Right hindlimb (tissue), 1 donor: ENCODE measurements around the gene NT5DC3.

Source experiments
- DNase-seq: peaks from one replicate; pipeline ENCODE4 v3.0.0-alpha.2; 2018

Gene NT5DC3

DNA sequence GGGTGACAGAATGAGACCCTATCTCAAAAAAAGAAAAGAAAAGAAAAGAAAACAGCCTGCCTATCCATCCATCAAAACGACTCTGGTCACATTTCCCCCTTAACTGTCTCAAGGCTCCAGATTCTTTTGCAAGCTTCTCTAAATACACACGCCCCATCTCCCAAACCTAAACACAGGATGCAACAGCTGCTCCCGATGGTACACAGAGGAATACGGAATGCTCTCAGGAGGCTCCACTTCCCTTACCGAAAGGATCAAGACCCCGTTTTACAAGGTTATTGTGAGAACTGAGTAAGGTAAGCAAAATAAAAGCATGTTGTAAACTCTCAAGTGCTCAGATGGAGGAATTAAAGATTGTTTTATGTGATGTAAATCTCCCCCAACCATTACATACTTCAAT, 62.3 kb downstream of the NT5DC3 start:
- DNase-seq, result no peak

DNA sequence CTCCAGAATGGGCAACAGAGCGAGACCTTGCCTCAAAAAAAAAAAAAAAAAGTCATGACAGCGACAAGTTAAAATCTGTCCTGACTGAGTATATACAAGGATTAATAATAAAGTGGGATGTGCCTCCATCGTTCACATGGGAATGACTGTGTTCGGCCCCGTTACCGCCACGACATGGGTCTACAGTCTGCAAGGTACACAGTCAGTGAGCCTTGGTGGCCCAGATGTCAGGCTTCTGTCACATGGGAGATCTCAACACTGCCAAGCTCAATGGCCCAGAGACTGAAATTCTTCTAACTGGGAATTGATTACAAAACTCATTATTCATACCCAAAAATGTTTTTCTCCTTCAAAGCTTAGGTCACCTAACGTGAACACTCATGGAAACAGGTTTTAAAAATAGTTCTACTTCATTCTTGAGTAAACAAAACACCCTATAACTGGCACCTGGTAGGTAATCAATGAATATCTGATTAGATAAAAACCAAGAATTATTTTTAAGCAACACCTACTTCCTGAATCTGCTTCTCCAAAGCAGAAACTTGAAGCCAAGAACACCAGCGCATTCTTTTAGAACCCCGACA, 66.0 kb downstream of the NT5DC3 start:
- DNase-seq, result no peak

DNA sequence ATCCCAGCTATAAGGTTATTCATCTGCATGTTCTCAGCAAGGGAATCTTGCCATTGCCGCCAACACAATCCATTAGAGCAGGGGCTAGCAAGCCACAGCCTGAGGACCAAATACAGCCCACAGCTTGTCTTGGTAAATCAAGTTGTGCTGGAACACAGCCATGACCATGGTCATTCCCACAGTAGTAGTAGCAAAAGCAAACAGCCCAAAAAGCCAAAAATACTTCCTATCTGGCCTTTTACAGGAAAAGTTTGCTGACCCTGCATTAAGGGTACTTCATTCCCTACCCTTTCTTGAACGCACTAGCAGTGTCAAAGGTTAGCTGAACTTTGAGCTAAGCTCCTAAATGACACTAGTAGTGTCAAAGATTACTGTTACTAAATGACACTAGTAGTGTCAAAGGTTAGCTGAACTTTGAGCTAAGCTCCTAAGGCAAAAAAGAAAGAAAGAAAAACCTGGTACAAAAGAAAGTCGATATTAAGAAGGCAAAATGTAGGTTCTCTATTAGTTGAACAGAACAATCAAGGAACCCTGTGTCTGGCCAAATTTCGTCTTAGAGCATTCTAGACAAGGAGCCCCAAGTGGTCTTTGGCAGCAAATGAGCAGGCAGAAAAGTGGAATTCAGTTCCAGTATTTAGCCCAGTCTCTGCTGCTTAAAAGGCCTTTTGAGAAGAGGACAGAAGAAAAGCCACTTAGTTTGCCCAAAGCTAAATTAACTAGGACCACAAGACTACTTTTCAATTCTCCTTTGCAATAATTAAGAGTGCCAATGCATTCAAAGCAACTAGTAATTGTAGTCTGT, 67.7 kb downstream of the NT5DC3 start:
- DNase-seq, result no peak

DNA sequence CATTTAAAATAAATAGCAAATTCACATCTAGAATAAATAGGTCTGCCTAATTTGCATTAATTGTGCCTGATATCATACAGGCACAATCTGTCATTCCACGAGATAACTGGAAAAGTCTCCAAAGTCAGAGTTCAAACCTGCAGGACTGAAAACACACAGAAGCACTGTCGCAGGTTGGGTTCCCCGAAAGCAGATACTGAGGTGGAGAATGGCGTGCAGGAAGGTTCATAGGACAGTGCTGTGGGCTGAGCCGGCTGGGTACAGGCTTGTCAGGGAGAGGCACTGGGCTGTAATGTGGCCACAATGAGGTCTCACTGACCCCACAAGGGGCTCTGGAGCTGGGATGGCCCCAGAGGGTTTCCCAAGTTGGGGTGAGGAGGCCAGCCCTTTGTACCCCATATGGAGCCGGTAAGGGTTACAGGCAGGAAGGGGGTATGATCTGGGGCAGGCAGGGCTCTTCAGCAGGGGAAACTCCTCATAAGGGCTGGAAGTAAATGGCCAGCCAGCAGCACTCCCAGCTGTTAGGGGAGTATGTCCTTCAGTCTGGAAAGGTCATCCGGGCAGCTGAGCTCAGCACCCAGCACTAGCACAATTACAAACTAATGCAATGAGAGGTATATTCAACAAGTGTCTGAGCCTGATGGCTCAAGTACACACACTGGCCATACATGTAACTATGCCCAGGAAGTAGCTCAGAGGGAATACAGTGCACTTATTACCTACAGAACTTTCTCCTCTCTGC, 68.5 kb downstream of the NT5DC3 start:
- no peak for DNase-seq

DNA sequence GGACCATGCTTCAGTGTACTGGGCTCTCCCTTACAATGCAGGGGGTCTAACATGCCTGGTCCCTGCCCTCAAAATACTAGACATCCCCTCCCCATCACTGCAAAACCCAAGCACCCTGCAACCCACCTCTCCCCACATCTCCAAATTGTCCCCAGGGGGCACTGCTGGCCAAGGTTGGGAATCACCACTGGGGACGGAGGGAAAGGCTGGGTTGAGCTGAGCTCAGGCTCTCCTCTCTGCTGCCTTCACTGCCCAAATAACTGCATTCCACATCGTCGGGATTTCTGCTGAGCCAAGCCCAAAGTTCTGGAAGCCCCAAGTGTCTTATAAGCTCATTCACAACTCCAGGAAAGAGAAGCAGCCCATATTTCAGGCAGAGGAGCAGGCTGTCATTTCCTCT, 69.6 kb downstream of the NT5DC3 start:
- DNase-seq, result no peak

DNA sequence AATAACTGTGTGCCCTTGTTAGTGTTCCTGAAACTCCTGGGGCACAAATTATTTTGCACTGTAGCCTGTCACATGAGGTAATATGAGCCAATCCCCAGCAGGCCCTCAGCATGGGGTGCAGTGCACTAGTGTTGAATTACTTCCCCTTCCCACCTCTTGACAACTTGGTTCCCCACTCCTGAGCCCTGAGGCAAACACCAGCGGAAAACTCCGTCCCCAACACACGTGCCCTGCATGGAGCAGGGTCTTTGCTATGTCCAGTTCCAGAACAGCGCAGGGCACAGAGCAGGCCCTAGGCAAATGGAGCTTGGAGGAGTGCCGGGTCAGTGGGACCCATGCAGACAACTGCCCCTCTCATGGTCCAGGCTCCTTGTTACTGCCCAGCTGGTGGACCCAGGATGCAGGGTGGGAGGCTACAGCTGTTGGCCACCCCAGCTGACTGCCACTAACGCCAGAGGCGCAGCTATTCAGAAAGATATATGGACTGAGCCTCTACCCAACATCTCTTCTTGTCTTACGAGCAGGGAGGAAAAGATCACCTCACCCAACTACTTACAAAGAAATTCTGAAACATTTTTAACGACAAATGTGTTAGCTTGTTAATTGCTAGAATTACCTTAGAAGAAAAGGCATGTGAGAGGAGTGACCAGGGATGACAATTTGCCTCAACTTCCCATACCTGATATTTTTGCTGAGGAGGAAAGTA, 71.6 kb downstream of the NT5DC3 start:
- no peak for DNase-seq

DNA sequence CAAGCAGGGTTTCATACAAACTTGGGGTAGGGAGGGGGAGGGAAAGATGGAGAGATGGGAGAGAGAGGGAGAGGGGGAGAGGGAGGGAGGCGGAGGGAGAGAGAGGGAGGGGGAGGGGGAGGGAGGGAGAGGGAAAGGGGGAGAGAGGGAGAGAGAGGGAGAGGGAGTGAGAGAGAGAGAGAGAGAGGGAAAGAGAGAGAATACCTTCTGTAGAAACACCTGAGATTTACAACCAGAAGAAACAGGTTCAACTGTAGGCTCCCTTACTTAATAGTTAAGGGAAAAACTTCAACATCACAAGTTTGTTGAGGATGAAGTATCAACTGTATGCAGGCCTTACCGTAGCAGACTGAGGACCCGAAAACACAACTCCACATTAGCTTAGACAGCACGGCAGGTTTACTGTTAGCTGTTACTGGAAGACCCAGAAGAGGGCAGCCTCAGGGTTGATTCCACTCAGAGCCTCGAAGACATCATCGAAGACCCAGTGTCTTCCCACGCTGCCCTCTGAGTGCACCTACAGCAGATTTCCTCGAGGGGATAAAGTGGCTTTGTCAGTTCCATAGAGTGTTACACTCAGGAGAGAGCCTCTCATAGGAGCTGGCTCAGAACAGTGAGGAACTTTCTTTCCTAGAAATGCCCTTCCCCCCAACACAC, 72.4 kb downstream of the NT5DC3 start:
- DNase-seq, result no peak

DNA sequence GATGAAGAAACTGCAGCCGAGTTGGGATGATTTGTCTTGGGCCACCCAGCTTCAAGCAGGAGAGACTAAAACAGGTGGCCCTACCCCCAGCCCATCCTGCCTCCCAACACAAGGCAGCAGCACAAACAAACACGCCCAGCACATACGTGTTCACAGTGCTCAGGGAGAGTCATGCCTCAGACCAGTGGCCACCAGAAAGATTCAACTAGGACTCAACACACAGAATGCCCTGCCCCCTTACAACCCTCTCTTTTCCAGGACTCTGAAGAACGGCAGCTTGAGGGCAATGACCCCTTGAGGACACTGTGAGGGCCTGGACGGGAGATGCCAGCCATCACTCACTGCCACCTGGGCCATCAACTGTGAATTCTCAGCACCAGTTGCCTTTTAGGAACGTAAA, 75.0 kb downstream of the NT5DC3 start:
- DNase-seq, result no peak

DNA sequence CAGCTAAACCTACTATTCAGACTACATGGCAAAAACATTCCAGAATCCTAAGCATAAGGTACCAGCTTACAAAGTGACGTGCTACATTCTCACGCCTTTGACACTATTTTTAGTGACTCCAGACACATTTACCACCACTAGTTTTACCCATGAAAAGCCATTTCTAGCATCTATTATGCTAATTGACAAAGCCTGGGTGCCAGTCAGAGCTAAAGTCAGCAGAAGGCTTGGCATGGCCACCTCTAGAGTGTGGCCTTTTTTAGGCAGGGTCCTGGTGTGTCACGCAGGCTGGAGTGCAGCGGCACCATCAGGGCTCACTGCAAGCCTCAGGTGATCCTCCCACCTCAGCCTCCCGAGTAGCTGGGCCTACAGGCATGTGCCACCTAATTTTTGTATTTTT, 75.7 kb downstream of the NT5DC3 start:
- DNase-seq, result no peak

DNA sequence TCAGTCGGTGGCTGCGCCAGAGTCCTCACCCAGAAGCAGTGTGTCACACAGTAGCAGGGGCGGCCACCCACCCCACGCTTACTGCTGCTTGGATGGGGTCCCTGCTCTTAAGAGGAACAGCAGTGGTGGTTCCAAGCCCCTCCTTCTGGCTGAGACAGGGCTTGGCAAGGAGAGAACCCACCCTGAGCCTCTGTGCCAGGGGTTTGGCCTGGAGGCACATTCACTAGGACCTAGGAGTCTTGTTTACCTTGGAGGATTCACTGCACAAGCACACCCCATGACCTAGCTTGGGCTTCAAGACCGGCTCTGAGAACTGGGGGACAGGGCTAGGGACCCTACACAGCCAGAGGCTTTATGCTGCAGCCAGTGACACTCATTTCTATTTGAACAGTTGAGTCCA, 78.6 kb downstream of the NT5DC3 start:
- DNase-seq, result no peak

DNA sequence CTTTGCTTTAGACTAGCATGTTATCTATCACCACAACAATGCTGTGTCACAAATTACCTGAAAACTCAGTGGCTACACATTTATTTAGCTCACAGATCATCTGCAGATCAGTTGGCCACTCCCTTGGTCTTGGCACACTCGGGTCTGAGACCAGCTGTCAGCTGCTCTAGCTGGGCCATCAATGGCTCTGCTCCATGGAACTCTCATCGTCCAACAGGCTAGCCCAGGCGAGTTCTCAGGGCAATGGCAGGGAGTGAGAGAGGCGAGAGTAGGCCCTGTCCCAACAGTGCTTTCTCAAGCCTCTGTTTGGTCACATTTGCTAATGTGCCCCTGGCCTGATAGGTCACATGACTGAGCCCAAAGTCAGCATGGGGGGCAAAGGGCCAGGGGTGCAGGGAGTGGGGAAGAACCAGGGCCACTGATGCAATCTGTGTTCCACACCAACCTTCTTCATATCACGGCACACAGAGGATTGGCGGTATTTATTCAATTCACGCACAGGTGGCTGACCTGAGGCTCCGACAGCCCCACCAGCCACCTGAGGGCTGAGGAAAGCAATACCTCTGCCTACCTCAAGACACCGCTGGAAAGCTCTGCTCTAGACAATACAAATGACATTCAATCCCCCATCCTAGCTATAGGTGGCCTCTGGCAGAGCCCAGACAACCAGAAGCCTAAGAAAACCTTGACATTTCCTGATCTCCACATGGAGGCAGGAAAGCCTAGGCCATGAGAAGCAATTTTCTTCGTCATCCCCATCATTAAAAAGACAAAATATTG, 82.5 kb downstream of the NT5DC3 start:
- DNase-seq, result no peak

DNA sequence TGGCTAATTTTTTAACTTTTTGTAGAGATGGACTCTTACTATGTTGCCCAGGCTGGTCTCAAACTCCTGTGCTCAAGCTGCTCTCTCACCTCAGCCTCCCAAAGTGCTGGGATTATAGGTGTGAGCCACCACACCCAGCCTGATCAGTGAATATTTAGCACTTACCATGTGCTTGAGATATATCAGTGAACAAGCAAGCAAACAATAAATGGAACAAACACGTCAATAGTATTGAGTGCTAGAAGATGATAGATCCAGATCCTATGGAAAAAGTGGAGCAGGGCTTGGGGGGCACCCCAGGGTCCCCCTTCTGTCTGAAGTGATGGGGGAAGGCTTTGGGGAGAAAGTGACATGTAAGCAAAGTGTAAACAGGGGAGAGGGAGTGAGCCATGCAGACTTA, 83.8 kb downstream of the NT5DC3 start:
- no peak for DNase-seq

DNA sequence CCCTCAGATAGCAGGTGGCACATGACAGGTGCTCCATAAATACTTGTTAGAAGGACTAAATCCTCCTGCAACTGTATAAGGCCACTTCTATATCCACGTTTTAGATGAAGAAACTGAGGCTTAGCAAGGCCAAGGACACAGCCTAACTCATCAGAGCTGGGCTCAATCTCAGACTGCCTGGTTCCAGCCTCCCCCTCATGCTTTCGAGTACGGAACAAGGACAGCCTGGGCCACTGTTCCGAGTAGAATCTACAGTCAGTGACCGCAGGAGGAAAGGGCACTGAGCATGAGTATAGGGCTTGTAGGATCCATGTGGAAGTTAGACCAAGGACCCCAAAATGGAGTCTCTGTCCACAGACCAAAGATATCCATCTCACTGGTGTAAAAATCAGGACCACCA, 84.6 kb downstream of the NT5DC3 start:
- DNase-seq, result no peak

DNA sequence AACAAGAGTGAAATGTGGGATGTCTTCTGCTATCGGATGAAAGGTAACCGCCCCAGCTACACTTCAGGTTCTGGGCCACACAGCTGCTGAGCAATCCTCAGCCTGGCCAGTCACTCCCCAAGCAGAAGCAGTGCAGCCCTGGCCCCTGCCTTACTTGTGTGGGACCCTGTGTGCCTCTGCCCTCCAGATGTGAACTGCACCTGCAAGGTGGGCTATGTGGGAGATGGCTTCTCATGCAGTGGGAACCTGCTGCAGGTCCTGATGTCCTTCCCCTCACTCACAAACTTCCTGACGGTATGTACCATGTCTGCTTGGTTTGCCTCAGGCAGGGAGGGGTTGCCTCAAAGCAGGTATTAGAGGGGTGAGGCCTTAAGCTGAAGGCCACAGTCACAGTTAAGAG, 85.6 kb downstream of the NT5DC3 start:
- DNase-seq, result no peak

DNA sequence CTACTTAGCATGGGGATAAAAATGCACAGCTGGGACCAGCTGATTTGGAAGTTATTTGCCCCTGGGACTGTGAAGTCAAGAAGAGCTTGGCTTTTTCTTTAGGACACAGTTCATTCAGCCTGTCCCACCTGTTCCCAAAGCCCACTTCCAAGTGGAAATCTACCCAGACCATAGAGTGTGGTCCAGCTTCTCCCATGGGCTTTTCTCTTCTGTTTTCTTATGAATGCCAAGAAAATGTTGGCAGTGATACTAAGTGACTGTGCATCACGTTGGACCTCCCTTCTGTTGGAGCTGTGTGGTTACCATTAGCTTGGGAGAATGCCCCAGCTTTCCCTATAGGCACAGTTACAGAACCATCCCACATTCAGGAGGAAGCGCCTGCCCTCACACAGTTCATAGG, 89.4 kb downstream of the NT5DC3 start:
- peak; percentile 44 for DNase-seq

DNA sequence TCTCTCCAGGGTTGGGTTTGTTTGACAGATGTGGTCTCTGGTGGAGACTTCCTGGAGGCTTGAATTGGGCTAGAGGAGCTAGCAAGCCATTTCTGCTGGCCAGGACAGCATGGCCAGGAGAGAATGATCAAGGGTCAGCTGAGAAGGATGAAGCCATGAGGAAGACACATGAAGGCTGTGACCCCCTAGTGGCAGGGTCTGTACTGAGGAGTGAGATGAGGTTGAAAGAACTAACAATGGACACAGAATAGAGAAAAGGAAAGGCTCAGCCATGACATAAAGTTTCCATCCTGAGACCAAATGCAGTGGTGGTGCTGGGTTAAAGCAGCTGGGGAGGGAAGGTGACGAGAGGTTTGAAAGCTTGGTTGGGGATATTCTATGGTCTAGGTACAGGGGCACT, 89.9 kb downstream of the NT5DC3 start:
- no peak for DNase-seq

DNA sequence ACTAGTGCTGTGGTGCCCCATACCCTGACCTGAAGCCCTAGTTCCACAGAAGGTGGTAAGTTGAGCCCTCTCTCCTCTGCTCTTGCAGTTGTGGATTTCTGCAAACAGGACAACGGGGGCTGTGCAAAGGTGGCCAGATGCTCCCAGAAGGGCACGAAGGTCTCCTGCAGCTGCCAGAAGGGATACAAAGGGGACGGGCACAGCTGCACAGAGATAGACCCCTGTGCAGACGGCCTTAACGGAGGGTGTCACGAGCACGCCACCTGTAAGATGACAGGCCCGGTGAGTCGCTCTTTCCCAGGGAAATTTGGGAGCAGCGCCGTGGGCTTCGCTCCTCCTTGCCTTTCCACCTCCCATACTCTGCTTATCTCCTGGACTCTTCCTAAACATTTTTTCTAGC, 92.2 kb downstream of the NT5DC3 start:
- DNase-seq, result no peak

DNA sequence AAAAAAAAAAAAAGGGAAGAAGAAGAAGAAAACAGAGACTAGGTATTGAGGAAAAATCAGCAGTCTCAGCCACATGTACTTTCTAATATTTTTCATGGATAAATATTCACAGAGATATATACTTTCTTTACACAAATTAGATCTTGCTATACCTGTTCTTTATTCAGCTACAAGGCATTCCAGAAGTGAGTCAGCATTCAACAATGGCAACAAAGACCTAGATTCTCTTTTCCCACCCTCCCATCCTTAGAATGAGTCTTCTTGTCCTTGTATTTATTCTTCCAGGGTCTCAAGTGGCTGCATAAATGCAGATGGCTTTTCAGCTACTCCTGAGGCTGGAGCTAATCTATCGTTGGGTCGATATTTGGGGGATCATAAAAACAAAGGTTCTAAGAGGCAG, 93.0 kb downstream of the NT5DC3 start:
- DNase-seq, result no peak

DNA sequence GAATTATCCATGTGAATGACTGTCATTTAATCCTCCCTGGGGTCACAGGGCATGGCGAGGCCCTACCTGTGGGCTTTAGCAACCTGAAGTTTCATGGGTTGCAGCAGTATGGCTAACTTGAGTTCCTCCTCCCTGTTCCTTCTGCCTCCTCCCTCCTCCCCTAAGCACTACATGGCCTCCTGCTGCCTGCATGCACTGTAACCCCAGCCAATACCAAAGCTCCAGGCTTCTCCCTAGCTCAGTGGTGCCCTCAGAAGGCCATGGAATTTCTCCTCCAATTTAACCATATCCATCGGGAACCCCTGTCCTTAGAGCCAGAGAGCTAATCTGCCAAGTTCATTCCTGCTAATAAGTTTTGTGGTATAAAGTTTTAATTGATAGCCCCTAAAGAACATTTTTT, 95.1 kb downstream of the NT5DC3 start:
- no peak for DNase-seq

DNA sequence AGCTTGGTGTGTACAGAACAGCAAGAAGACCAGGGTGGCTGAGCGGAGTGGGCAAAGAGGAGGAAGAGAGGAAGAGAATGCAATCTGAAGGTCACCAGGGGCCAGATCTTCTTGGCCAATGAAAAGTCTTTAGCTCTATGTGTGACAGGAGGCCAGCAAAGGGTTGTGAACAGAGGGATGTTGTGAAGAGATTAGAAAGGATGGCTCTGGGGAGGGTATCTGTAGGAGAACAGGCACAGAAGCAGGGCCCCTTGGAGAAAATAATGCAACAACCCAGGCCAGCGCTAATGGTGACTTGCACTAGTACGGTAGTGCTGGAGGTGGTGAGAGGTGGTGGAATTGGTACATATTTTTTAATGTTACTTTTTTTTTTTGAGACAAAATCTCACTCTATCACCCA, 97.2 kb downstream of the NT5DC3 start:
- DNase-seq, result no peak

DNA sequence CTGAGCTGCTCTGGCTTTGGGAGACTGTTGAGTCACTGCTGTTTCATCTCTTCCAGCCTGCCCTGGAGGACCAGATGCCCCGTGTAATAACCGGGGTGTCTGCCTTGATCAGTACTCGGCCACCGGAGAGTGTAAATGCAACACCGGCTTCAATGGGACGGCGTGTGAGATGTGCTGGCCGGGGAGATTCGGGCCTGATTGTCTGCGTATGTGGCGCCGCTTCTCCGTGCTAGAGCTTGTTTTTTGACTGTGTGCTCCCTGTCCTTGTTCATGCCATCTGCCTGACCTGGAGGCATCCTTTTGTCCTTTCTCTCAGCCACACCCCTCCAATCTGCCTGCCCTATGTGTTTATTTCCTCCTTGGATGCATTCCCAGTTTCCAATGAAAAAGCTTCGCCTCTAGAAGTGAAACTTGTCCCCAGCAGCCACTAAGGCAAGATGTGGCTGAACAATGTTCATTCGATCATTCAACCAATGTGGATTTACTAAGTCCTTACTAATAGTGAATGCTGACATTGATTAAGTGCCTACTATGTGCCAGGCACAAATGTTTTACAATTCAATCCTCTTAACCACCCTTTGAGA, 98.6 kb downstream of the NT5DC3 start:
- DNase-seq, result no peak

DNA sequence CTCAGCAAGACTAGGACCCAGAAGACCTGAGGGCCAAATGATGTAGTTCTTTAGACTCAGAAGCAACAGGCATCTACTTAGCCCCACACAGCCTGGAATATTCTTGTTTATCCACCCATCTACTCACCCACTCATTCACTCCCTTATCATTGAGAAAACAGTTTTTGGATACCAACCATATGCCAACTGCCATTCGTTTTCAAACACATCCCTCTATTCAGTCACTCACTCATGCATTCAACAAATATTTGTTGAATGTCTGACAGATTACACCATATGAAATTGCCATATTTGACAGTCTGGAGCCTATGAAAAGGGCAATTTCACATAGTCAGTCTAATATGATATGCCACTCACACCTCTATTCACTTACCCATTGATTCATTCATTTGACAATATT, 103.2 kb downstream of the NT5DC3 start:
- DNase-seq, result no peak
